Neural progenitor cell (in vitro differentiated cells): ENCODE data around the gene TDO2.

Source experiments
- EZH2 ChIP-seq: fragments of 200-600 bp; sonication (generic); IDR thresholded peaks from 2 replicates; pipeline ENCODE4 v1.6.1; 2017; ENCODE audit warnings: antibody characterized with exemption, mild to moderate bottlenecking, moderate library complexity
- EZH2phosphoT487 ChIP-seq: fragments of 200-600 bp; sonication (generic); IDR thresholded peaks from 2 replicates; pipeline ENCODE4 v1.6.1; 2017; ENCODE audit warnings: antibody characterized with exemption
- TF ChIP-seq, protein P1 (sequence below): fragments of 200-600 bp; sonication (generic); IDR thresholded peaks from 2 replicates; pipeline ENCODE4 v1.5.1; 2017; ENCODE audit warnings: antibody characterized with exemption, mild to moderate bottlenecking

DNA sequence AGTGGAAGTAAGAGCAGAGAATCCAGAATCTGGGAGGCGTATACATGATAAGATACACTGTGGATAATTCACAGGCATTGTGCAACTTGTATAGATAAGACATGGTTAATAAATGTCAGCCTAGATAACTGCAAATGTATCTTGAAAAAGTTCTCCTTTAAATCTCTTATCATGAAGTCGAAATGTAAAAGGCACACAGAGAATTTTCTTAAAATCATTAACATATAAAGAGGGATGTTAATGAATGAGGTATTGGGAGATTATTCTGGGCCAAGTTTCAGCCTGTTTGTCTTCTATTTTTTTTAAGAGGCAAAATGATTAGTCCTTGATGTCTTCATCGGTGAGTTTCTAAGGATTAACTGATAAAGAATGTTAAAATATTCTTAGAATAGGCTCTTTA is 835 bp downstream of the TDO2 start:
- TF ChIP-seq EZH2 (no peak), EZH2phosphoT487 (no peak)
- TF ChIP-seq, protein P1, sequence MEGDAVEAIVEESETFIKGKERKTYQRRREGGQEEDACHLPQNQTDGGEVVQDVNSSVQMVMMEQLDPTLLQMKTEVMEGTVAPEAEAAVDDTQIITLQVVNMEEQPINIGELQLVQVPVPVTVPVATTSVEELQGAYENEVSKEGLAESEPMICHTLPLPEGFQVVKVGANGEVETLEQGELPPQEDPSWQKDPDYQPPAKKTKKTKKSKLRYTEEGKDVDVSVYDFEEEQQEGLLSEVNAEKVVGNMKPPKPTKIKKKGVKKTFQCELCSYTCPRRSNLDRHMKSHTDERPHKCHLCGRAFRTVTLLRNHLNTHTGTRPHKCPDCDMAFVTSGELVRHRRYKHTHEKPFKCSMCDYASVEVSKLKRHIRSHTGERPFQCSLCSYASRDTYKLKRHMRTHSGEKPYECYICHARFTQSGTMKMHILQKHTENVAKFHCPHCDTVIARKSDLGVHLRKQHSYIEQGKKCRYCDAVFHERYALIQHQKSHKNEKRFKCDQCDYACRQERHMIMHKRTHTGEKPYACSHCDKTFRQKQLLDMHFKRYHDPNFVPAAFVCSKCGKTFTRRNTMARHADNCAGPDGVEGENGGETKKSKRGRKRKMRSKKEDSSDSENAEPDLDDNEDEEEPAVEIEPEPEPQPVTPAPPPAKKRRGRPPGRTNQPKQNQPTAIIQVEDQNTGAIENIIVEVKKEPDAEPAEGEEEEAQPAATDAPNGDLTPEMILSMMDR: no peak
